Thymus (tissue), 11 donors: ENCODE measurements around the gene SERAC1. TPM values are rescaled to one million over a fixed set of nuclear protein-coding genes. Genes with fewer than 3 reads are reported as not detected.

Experiments used
- DNase-seq, 9 donors: peaks; one replicate each; pipeline ENCODE4 v3.0.0-alpha.2; 2013; ENCODE audit warnings: low spot score in 9 of 9, low read depth in 6 of 9, missing footprints in 1 of 9
- H3K27ac ChIP-seq, 2 donors: one replicate each; pipeline ENCODE4 v1.5.1; 2013; ENCODE audit warnings: control low read depth in 1 of 2, low read depth in 1 of 2, low read length in 1 of 2, mild to moderate bottlenecking in 1 of 2, moderate library complexity in 1 of 2
- H3K27me3 ChIP-seq, 2 donors: one replicate each; pipeline ENCODE4 v1.5.1; 2013; ENCODE audit warnings: low read length in 1 of 2; ENCODE audit not compliant: control insufficient read depth in 2 of 2, insufficient read depth in 1 of 2
- H3K36me3 ChIP-seq, 2 donors: one replicate each; pipeline ENCODE4 v1.5.1; 2013; ENCODE audit warnings: low read length in 1 of 2, mild to moderate bottlenecking in 1 of 2, moderate library complexity in 1 of 2; ENCODE audit not compliant: control insufficient read depth in 2 of 2, insufficient read depth in 2 of 2
- H3K4me1 ChIP-seq, 2 donors: one replicate each; pipeline ENCODE4 v1.5.1; 2013; ENCODE audit warnings: low read length in 2 of 2; ENCODE audit not compliant: control insufficient read depth in 2 of 2, insufficient read depth in 2 of 2
- H3K4me3 ChIP-seq, 2 donors: one replicate each; pipeline ENCODE4 v1.5.1; 2013; ENCODE audit warnings: low read length in 2 of 2, control low read depth in 1 of 2, mild to moderate bottlenecking in 1 of 2
- H3K9me3 ChIP-seq, 2 donors: one replicate each; pipeline ENCODE4 v1.5.1; 2013; ENCODE audit warnings: low read length in 1 of 2, mild to moderate bottlenecking in 1 of 2; ENCODE audit not compliant: control insufficient read depth in 2 of 2, insufficient read depth in 1 of 2
- WGBS: extraction: QIAGEN DNeasy Blood & Tissue Kit; methylation state at CpG from one replicate; pipeline ENCODE4 v1.1.7; 2013; 5-methylcytosine and 5-hydroxymethylcytosine counted together
- polyA plus RNA-seq: library from polyadenylated mRNA; stranded (reverse); fragments of 200-250 nt; gene quantifications from one replicate; pipeline ENCODE4 v1.2.3, GENCODE V29; 2013
- total RNA-seq: library from RNA; stranded (reverse); fragments of 120-200 nt; gene quantifications from one replicate; pipeline ENCODE4 v1.2.4, GENCODE V29; 2013
- donor health status: healthy.

The SERAC1 gene
- total and polyA plus RNA-seq, 2 donors: 2.7 to 5.6 TPM

- Histone ChIP-seq H3K4me3 (no peak overlapping the region), H3K4me1 (peaks cover 0 to 7% of the 10 kb centered on the region in 2 donors), H3K27ac (no peak overlapping the region), H3K27me3 (no peaks in the 10 kb centered on the region), H3K9me3 (no peaks in the 10 kb centered on the region), H3K36me3 (peaks cover 36 to 38% of the 10 kb centered on the region in 2 donors)
- 100% methylated on average over 6 of the region's 6 CpGs for WGBS
- no peak for DNase-seq
Measured at GRCh38 chr6:158095031-158095430, 73.0 kb downstream of the SERAC1 start.

- Histone ChIP-seq H3K9me3 (no peaks in the 10 kb centered on the region), H3K4me3 (no peak overlapping the region), H3K27ac (no peak overlapping the region), H3K27me3 (no peaks in the 10 kb centered on the region), H3K4me1 (peaks cover 0 to 7% of the 10 kb centered on the region in 2 donors), H3K36me3 (peaks cover 46 to 49% of the 10 kb centered on the region in 2 donors)
- no peak for DNase-seq
- WGBS: 94% methylated on average over 9 of the region's 9 CpGs
Measured at GRCh38 chr6:158092806-158093205, 75.3 kb downstream of the SERAC1 start.

GRCh38 chr6:158087224-158087867, 80.7 kb downstream of the SERAC1 start:
- Histone ChIP-seq H3K36me3 (peaks cover 30 to 33% of the 10 kb centered on the region in 2 donors), H3K27ac (peak overlapping the region in 1 of 2 donors; percentile 95), H3K27me3 (no peaks in the 10 kb centered on the region), H3K4me1 (peaks cover 25 to 27% of the 10 kb centered on the region in 2 donors), H3K4me3 (no peak overlapping the region), H3K9me3 (no peaks in the 10 kb centered on the region)
- WGBS: 92% methylated on average over 14 of the region's 14 CpGs
- DNase-seq: no peak

- DNase-seq: peak; percentile 42 to 89 (median 62)
- WGBS: 60% methylated on average over 32 of the region's 32 CpGs
- peak overlapping the region; percentile 85 to 95 for H3K27ac ChIP-seq
Measured at GRCh38 chr6:158086504-158087223, 81.4 kb downstream of the SERAC1 start.

GRCh38 chr6:158086054-158086503, 82.0 kb downstream of the SERAC1 start:
- peaks cover 39 to 41% of the 10 kb centered on the region in 2 donors for H3K36me3 ChIP-seq
- peaks cover 25 to 27% of the 10 kb centered on the region in 2 donors for H3K4me1 ChIP-seq
- no peaks in the 10 kb centered on the region for H3K9me3 ChIP-seq
- no peak overlapping the region for H3K4me3 ChIP-seq
- WGBS: 26% methylated on average over 2 of the region's 2 CpGs
- H3K27ac ChIP-seq: peak overlapping the region; percentile 64 to 95
- H3K27me3 ChIP-seq: no peaks in the 10 kb centered on the region
- DNase-seq: no peak

More at GRCh38 chr6:158086504-158087223, 81.4 kb downstream of the SERAC1 start:
- H3K4me1 ChIP-seq: peaks cover 25 to 27% of the 10 kb centered on the region in 2 donors
- peak overlapping the region in 1 of 2 donors; percentile 9 for H3K4me3 ChIP-seq
- H3K36me3 ChIP-seq: peaks cover 33 to 35% of the 10 kb centered on the region in 2 donors
- no peaks in the 10 kb centered on the region for H3K9me3 ChIP-seq
- no peaks in the 10 kb centered on the region for H3K27me3 ChIP-seq

- peak overlapping the region; percentile 18 to 95 for H3K27ac ChIP-seq
- peak in 2 of 9 donors; percentile 25 to 39 for DNase-seq
- H3K36me3 ChIP-seq: peaks cover 39 to 42% of the 10 kb centered on the region in 2 donors
- H3K4me3 ChIP-seq: no peak overlapping the region
- H3K4me1 ChIP-seq: peaks cover 25 to 27% of the 10 kb centered on the region in 2 donors
- H3K9me3 ChIP-seq: no peaks in the 10 kb centered on the region
- H3K27me3 ChIP-seq: no peaks in the 10 kb centered on the region
- WGBS: 80% methylated on average over 21 of the region's 21 CpGs
Measured at GRCh38 chr6:158085261-158086053, 82.6 kb downstream of the SERAC1 start.

- Histone ChIP-seq H3K27me3 (no peaks in the 10 kb centered on the region), H3K36me3 (peaks cover 27 to 34% of the 10 kb centered on the region in 2 donors), H3K9me3 (no peaks in the 10 kb centered on the region), H3K4me1 (peaks cover 25 to 27% of the 10 kb centered on the region in 2 donors), H3K27ac (no peak overlapping the region), H3K4me3 (no peak overlapping the region)
- 93% methylated on average over 23 of the region's 23 CpGs for WGBS
- no peak for DNase-seq
Measured at GRCh38 chr6:158083455-158084325, 84.4 kb downstream of the SERAC1 start.

- Histone ChIP-seq H3K36me3 (peaks cover 26 to 38% of the 10 kb centered on the region in 2 donors), H3K4me3 (no peak overlapping the region), H3K27me3 (no peaks in the 10 kb centered on the region), H3K9me3 (no peaks in the 10 kb centered on the region), H3K27ac (no peak overlapping the region), H3K4me1 (peaks cover 15 to 17% of the 10 kb centered on the region in 2 donors)
- no peak for DNase-seq
- WGBS: 97% methylated on average over 6 of the region's 6 CpGs
Measured at GRCh38 chr6:158081657-158081935, 86.5 kb downstream of the SERAC1 start.
